CD1c-positive myeloid dendritic cell (primary cell): ENCODE data around the gene ODAD2.
"Not testable (repeated sequence)": the region's sequence is repeated elsewhere in the genome, so short reads cannot be mapped to it uniquely, and the experiment has no call there.

Source experiments
- DNase-seq: peaks from one replicate; pipeline ENCODE4 v3.0.0-alpha.2; 2016; ENCODE audit errors: extremely low spot score

The ODAD2 gene, protein sequence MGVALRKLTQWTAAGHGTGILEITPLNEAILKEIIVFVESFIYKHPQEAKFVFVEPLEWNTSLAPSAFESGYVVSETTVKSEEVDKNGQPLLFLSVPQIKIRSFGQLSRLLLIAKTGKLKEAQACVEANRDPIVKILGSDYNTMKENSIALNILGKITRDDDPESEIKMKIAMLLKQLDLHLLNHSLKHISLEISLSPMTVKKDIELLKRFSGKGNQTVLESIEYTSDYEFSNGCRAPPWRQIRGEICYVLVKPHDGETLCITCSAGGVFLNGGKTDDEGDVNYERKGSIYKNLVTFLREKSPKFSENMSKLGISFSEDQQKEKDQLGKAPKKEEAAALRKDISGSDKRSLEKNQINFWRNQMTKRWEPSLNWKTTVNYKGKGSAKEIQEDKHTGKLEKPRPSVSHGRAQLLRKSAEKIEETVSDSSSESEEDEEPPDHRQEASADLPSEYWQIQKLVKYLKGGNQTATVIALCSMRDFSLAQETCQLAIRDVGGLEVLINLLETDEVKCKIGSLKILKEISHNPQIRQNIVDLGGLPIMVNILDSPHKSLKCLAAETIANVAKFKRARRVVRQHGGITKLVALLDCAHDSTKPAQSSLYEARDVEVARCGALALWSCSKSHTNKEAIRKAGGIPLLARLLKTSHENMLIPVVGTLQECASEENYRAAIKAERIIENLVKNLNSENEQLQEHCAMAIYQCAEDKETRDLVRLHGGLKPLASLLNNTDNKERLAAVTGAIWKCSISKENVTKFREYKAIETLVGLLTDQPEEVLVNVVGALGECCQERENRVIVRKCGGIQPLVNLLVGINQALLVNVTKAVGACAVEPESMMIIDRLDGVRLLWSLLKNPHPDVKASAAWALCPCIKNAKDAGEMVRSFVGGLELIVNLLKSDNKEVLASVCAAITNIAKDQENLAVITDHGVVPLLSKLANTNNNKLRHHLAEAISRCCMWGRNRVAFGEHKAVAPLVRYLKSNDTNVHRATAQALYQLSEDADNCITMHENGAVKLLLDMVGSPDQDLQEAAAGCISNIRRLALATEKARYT

DNA sequence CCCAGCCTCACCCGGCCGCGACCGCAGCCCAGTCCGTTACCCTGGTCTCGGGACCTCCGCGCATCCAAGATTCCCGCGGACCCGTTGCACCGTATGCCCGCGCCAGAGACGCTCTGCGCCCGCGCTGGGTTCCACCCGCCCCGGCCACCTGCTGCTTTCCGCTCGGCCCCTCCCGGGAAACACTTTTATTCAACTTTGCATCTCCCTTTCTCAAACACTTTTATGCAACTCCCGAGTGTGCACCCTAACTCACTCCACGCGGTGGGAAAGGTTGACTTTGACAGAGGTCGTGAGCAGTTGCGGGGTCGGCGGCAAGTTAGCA, at the start of gene ODAD2:
ODAD2 (minus strand) TSS at position 126 of the 322 bp plus-strand sequence. CDS start 3,937 bp downstream, outside the sequence.
- DNase-seq: no peak

- DNase-seq: no peak
These were observed 48.2 kb upstream of the ODAD2 start for GRCh38 chr10:28047061-28047460.

- no peak for DNase-seq
These were observed 47.7 kb upstream of the ODAD2 start for GRCh38 chr10:28046579-28046978.

DNA sequence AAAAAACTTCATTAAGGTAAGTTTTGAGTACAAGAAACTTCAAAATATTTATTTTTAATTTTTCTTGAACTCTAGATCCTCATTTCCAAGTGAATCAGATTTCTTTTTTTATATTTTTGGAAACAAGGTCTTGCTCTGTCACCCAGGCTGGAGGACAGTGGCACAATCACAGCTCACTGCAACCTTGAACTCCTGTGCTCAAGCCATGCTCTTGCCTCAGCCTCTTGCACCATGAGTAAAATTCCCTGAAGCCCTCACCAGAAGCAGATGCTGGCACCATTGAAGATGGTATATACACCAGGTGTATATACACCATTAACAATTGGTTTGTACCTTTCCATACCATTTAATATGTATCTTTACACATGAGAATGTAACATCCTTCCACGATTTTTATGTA, 45.1 kb upstream of the ODAD2 start:
- no peak for DNase-seq

DNA sequence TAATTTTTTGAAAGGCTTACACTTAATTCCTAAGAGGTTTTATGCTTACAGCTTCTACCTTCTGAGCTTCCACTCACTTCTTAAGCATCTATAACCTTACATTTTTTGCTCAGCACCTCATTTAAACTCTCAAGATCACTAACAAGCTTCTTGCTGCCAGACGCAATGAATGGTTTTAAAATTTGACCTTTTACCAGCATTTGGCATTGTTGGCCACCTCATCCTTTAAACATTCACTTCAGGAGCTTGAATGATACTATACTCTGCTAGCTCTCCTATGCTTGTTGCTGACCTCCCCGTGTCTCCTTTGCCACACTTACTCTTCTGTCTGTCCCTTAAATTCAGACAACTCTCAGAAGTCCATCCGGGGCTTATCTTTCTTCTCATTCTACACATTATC, 37.7 kb upstream of the ODAD2 start:
- no peak for DNase-seq

DNA sequence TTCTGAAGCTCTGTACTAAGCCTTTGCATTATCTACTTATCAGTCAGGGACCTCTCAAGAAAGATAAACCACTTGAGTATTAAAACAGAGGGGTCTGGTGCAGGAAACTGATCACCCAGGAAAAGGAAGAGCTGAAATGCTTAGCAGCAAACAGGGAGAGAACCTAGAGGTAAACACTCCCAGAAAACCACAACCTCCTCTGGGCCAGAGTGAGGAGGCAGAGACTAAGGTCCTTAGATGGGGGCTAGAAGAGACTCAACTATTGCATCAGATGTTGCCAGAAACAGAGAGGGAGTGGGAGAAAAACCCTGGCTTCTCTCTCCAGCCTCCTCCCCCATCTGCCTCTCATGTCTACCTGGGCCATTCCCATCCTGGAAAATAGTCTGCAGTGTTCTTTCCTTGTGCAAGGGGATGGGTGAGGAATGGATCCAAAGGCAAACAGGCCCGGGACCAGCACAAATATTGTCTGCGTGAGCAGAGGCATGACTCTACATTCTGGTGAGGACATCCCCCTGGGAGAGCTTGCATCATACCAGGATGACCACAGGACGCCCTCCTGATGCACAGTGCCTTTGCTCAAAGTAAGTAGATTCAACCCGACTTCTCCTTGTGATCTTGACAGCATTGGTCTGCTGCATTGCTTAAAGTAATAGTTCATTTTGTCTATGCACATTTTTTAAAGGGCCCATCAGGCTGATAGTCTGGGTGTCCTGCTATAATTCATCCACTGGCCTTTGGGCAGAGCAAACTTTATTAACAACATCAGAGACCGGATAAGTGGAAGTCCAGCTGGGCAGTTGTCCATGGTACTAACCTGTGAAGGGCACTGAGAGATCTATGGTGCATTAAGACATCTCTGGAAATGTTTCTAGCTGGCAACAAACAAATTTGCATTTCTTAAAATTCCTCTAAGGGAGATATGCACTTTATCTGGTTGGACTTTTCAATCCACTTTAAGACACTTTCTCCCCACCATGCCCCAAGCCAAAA, 22.4 kb upstream of the ODAD2 start:
- DNase-seq: no peak

- DNase-seq: no peak
These were observed 21.4 kb upstream of the ODAD2 start for GRCh38 chr10:28020080-28020860.

- no peak for DNase-seq
These were observed 15.8 kb upstream of the ODAD2 start for GRCh38 chr10:28014651-28015050.

- no peak for DNase-seq
These were observed 14.2 kb upstream of the ODAD2 start for GRCh38 chr10:28012990-28013515.

DNA sequence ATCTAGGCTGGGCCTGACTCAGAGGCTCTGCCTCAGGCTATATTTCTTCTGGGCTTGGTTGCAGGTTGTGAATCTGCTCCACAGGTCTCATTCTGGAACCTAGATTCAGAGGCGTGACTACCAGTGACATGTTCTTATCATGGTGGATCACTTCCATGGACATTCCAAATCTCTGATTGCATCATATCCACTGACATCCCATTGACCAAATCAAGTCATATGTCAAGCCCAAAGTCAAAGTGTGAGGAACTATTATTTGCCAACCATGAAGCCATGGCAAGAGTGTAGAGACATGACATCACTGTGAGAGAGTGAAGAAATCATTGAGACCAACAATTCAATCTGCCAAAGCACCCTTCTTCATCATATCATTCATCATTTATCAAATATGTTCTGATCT, 11.9 kb upstream of the ODAD2 start:
- DNase-seq: no peak

- DNase-seq: no peak
These were observed 9.2 kb upstream of the ODAD2 start for GRCh38 chr10:28008054-28008453.

DNA sequence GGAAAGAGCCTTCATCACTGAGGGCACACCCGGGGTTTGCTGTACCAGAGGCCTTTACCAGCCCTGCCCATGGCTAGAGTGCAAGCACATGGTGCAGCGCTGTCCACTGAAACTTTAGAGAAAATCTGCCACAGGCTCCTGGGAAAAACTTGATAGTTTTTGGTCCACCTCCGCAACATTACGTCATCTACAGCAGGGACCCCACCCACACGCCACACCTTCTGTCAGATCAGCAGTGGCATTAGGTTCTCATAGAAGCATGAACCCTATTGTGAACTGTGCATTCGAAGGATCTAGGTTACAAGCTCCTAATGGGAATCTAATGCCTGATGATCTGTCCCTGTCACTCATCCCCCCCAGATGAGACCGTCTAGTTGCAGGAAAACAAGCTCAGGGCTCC, 2.5 kb upstream of the ODAD2 start:
- no peak for DNase-seq

DNA sequence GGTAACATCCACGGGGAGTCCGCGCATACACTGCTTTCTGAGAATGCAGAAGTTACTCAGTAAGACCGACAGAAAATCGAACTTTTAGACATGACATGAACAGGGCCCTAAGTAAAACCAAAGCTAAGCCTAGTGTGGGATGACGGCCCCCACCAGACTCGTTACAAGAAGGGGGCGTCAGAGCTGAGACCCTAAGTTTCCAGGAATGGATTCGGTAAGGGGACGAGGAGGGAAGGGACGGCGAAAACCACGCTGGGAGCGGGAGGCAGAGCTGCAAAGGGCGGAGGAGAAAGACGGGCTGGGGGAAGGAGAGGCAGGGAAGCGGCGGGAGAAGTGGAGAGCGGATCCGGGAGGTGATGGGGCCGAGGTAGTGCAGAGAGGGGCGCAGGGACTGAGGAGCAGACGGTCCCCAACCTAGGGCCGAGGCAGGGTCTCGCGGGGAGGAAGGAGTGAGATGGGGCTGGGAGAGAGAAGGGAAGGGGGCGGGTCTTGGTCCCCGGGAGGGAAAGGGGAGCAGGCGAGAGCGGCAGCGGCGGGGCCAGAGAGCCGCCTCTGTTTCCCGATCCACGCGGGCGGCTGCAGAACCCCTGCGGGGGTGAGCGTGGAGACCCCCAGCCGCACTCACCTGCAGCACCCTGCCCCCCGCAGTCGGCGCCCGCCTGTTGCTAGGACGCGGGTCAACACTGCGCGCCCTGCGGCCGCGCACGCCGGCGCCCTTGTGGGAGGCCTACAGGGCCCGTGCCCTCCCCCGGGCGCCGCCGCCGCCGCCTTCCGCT, 513 bp downstream of the ODAD2 start:
- peak; percentile 13 for DNase-seq

GRCh38 chr10:27997865-27998177, 1.1 kb downstream of the ODAD2 start:
- DNase-seq: no peak

DNA sequence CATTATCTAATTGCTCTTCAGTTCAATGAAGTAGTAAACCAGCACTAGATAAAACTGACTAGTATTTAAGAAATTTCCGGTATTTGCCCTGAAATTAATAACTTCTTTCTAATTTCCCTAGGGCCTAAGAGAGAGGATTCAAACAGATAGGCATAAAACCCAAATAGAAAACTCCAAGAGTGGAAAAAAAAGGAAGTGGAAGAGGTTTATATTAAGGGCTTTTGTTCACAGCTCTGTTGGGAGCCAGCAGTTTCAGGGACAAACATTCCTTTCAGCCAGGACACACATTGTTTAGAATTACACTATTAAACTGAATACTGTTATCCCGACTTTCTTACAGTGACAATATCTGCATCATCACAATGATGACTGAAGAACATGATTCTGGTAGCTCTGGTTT, 3.6 kb downstream of the ODAD2 start:
- no peak for DNase-seq

- DNase-seq: not testable (repeated sequence)
These were observed 9.5 kb downstream of the ODAD2 start for GRCh38 chr10:27989357-27989756.

DNA sequence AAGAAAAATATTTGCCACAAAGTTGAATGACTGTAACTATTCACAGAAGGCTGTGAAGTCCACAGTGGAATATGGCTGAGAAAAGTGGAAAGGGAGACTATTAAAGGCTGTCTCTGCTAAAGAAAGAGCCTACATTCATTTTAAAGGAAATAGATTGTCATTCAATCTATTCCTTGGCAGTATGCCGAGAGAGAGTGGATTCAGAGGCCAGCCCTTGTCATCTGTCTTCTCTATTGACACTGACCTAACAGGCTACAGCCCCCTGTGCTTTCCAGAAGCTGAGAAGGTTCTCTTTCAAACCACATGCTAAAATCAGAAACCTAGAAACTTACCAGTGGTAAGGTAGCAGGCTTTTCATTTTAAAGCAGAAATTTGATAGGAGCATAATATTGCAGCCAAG, 12.1 kb downstream of the ODAD2 start:
- DNase-seq: no peak

GRCh38 chr10:27982875-27983543, 15.9 kb downstream of the ODAD2 start:
- no peak for DNase-seq

GRCh38 chr10:27981744-27982143, 17.1 kb downstream of the ODAD2 start:
- DNase-seq: no peak
